D721Med (cell line): Measurements from ENCODE around the gene FLAD1.
A peak's percentile ranks its signal among the peaks of the same experiment; 100 is the strongest.

Source experiments
- DNase-seq: peaks from one replicate; pipeline ENCODE4 v3.0.0; 2011; ENCODE audit warnings: low spot score; ENCODE audit not compliant: insufficient read length
- FAIRE-seq: peaks from 2 replicates; lab custom pipeline; 2011; peaks lifted over from hg19 to GRCh38; lab: Jason Lieb, UNC
- TF ChIP-seq, protein P1 (sequence below): IDR thresholded peaks from 2 replicates; pipeline ENCODE4 v1.5.1; 2012; ENCODE audit warnings: mild to moderate bottlenecking, control low read depth; ENCODE audit not compliant: insufficient read depth; ENCODE audit errors: missing control alignments

Gene FLAD1

GRCh38 chr1:154982897-154983648 lies at the start of gene FLAD1:
TSS of gene FLAD1 (plus strand) at chr1:154983344. CDS start at chr1:154983695, 351 bp downstream.
- TF ChIP-seq, protein P1, sequence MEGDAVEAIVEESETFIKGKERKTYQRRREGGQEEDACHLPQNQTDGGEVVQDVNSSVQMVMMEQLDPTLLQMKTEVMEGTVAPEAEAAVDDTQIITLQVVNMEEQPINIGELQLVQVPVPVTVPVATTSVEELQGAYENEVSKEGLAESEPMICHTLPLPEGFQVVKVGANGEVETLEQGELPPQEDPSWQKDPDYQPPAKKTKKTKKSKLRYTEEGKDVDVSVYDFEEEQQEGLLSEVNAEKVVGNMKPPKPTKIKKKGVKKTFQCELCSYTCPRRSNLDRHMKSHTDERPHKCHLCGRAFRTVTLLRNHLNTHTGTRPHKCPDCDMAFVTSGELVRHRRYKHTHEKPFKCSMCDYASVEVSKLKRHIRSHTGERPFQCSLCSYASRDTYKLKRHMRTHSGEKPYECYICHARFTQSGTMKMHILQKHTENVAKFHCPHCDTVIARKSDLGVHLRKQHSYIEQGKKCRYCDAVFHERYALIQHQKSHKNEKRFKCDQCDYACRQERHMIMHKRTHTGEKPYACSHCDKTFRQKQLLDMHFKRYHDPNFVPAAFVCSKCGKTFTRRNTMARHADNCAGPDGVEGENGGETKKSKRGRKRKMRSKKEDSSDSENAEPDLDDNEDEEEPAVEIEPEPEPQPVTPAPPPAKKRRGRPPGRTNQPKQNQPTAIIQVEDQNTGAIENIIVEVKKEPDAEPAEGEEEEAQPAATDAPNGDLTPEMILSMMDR: no peak
- FAIRE-seq: peak; percentile 11
- DNase-seq: peak; percentile 99

DNA sequence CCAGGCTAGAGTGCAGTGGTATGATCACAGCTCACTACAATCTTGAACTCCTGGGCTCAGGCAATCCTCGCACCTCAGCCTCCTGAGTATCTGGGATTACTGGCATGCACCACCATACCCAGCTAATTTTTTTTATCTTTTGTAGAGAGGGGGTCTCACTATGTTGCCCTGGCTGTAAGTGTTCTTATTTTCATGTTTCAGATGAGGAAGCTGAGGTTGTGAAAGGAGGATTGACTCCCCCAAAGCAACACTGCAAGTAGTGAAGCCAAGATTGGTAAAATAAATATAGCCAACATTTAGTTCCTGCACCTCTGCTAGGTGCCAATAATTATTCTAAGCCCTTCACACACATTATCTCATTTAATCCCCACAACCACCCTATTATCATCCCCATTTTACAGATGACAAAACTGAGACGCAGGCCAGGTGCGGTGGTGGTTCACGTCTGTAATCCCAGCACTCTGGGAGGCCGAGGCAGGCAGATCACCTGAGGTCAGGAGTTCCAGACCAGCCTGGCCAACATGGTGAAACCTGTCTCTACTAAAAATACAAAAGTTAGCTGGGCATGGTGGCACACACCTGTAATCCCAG lies 48.7 kb upstream of the FLAD1 start:
- FAIRE-seq (no peak), DNase-seq (no peak)
- TF ChIP-seq, protein P1: no peak

- no peak for DNase-seq
- TF ChIP-seq, protein P1: no peak
- FAIRE-seq: no peak
Measured at GRCh38 chr1:154935749-154936554, 47.2 kb upstream of the FLAD1 start.

- FAIRE-seq (no peak), DNase-seq (peak; percentile 99)
- TF ChIP-seq, protein P1: peak; percentile 45
Measured at GRCh38 chr1:154936555-154937084, 46.5 kb upstream of the FLAD1 start, which contains the start of gene PMVK. TSS of gene PMVK (minus strand) at chr1:154936719. CDS start at chr1:154936685, 34 bp downstream.

DNA sequence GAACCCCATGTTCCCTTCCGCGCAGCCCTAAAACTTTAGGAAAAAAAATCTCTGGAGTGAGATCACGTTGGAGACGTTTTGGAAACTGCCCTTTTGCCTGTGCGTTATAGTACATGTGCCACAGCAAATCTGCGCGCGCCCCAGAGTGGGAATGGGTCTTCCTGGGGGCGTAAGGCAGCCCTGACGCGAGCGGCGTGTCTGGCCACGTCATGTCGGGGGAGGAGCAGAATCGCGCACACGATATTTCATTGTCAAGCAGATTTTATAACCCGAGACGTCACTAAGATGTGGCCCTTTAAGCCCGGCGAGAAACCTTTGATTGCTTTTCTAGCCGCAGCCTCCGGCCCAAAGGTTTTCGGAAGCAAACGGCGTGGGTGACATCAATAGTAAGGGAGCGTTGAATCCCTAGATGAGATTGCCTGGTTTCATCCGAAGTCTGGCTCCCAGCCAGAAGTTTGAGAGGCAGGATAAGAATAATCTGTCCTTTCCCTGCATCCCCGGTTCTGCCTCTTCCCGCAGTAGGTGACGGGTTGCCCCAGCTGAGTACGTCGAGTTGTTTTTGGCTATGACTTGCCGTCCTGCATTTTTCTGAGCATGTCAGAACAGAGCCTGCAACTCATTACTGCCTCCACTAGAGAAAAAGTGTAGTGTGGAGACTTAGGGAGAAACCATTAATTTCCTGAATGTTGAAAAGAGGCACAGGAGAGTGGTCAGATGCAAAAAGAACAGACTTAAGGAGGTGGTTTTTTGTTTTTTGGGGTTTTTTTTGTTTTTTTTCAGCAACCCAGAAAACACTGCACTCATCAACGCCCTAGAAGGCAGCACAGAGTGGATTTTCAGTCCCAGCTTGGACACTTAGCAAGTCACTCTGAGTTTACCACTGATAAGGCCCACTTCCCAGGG lies 45.8 kb upstream of the FLAD1 start:
- DNase-seq: peak; percentile 93
- no peak for FAIRE-seq
- TF ChIP-seq, protein P1: peak; percentile 3

GRCh38 chr1:154937988-154938386 lies 45.2 kb upstream of the FLAD1 start:
- no peak for FAIRE-seq
- TF ChIP-seq, protein P1: no peak
- DNase-seq: no peak
